ENCODE data around the gene SCGB3A1. TPM values are rescaled to one million over a fixed set of nuclear protein-coding genes. Genes with fewer than 3 reads are reported as not detected.

The SCGB3A1 gene
- polyA plus RNA-seq, 1 donor (not counting 4 experiments of a cell fraction or from before 2014, with no cell fraction given), result not detected

GRCh38 chr5:180605554-180606214 is 14.4 kb upstream of the SCGB3A1 start:
- H3K79me2 ChIP-seq (ENCODE audit: control insufficient read depth, insufficient read depth, low read length), result no peaks in the 10 kb centered on the region
- dilution Hi-C loops (cut with MboI; ENCODE audit: extremely low pct_ligation_motif_present, low sequenced_read_pairs), result no loop called here
- no peak overlapping the region for H3K27ac ChIP-seq (ENCODE audit: control insufficient read depth, insufficient read depth, low read length)
- DNase-seq (ENCODE audit: low read depth, low spot score) (peak; percentile 25), FAIRE-seq (peak; percentile 48)
- peaks cover 2% of the 10 kb centered on the region for H4K20me1 ChIP-seq (ENCODE audit: control insufficient read depth, extremely low read depth, insufficient read depth, low read length)
- H3K4me2 ChIP-seq (ENCODE audit: control insufficient read depth, extremely low read depth, insufficient read depth, low read depth, low read length), result no peak overlapping the region
- no peak overlapping the region for H3K4me3 ChIP-seq (ENCODE audit: control insufficient read depth in 2 of 3, extremely low read depth in 1 of 3, insufficient read depth in 2 of 3, low read depth in 1 of 3, low read length in 3 of 3)
- no peaks in the 10 kb centered on the region for H3K36me3 ChIP-seq (ENCODE audit: control insufficient read depth in 2 of 2, extremely low read depth in 1 of 2, insufficient read depth in 2 of 2, low read length in 2 of 2)
- H3K9ac ChIP-seq (ENCODE audit: control insufficient read depth, extremely low read depth, insufficient read depth, low read length), result no peak overlapping the region
- TF ChIP-seq CTCF (optimal IDR thresholded peaks at IDR 0.05 in 1 of 3, IDR thresholded peaks at IDR 0.05 in 1 of 3, conservative IDR thresholded peaks at IDR 0.05 in 1 of 3; ENCODE audit: extremely low read depth in 1 of 3, insufficient read depth in 2 of 3, low read length in 3 of 3) (peak; percentile 82 to 88 (median 86)), EZH2 (IDR thresholded peaks at IDR 0.05; ENCODE audit: low read length) (no peak)
- H3K9me3 ChIP-seq (ENCODE audit: control insufficient read depth, low read depth, low read length), result no peaks in the 10 kb centered on the region
- H3K9me1 ChIP-seq (ENCODE audit: control insufficient read depth, extremely low read depth, insufficient read depth, low read length), result no peaks in the 10 kb centered on the region
- no peaks in the 10 kb centered on the region for H3K27me3 ChIP-seq (ENCODE audit: control insufficient read depth, extremely low read depth, insufficient read depth, low read length)
- H2AFZ ChIP-seq (ENCODE audit: control insufficient read depth, low read length), result no peak overlapping the region
- no peaks in the 10 kb centered on the region for H3K4me1 ChIP-seq (ENCODE audit: control insufficient read depth, extremely low read depth, insufficient read depth, low read length)

GRCh38 chr5:180604271-180604670 is 13.0 kb upstream of the SCGB3A1 start:
- Histone ChIP-seq H3K27me3 (ENCODE audit: control insufficient read depth, extremely low read depth, insufficient read depth, low read length) (no peaks in the 10 kb centered on the region), H3K27ac (ENCODE audit: control insufficient read depth, insufficient read depth, low read length) (no peak overlapping the region), H3K9me1 (ENCODE audit: control insufficient read depth, extremely low read depth, insufficient read depth, low read length) (no peaks in the 10 kb centered on the region), H2AFZ (ENCODE audit: control insufficient read depth, low read length) (no peak overlapping the region), H3K4me2 (ENCODE audit: control insufficient read depth, extremely low read depth, insufficient read depth, low read depth, low read length) (no peak overlapping the region), H3K4me3 (ENCODE audit: control insufficient read depth in 2 of 3, extremely low read depth in 1 of 3, insufficient read depth in 2 of 3, low read depth in 1 of 3, low read length in 3 of 3) (no peak overlapping the region), H4K20me1 (ENCODE audit: control insufficient read depth, extremely low read depth, insufficient read depth, low read length) (peaks cover 2% of the 10 kb centered on the region), H3K9ac (ENCODE audit: control insufficient read depth, extremely low read depth, insufficient read depth, low read length) (no peak overlapping the region), H3K9me3 (ENCODE audit: control insufficient read depth, low read depth, low read length) (no peaks in the 10 kb centered on the region), H3K79me2 (ENCODE audit: control insufficient read depth, insufficient read depth, low read length) (no peaks in the 10 kb centered on the region), H3K4me1 (ENCODE audit: control insufficient read depth, extremely low read depth, insufficient read depth, low read length) (no peaks in the 10 kb centered on the region), H3K36me3 (ENCODE audit: control insufficient read depth in 2 of 2, extremely low read depth in 1 of 2, insufficient read depth in 2 of 2, low read length in 2 of 2) (no peaks in the 10 kb centered on the region)
- FAIRE-seq (no peak), DNase-seq (ENCODE audit: low read depth, low spot score) (no peak)
- dilution Hi-C loops (cut with MboI; ENCODE audit: extremely low pct_ligation_motif_present, low sequenced_read_pairs), result no loop called here
- TF ChIP-seq EZH2 (IDR thresholded peaks at IDR 0.05; ENCODE audit: low read length) (no peak), CTCF (optimal IDR thresholded peaks at IDR 0.05 in 1 of 3, IDR thresholded peaks at IDR 0.05 in 1 of 3, conservative IDR thresholded peaks at IDR 0.05 in 1 of 3; ENCODE audit: extremely low read depth in 1 of 3, insufficient read depth in 2 of 3, low read length in 3 of 3) (no peak)
